ENCODE measurements around the gene STMN3.

Gene STMN3

DNA sequence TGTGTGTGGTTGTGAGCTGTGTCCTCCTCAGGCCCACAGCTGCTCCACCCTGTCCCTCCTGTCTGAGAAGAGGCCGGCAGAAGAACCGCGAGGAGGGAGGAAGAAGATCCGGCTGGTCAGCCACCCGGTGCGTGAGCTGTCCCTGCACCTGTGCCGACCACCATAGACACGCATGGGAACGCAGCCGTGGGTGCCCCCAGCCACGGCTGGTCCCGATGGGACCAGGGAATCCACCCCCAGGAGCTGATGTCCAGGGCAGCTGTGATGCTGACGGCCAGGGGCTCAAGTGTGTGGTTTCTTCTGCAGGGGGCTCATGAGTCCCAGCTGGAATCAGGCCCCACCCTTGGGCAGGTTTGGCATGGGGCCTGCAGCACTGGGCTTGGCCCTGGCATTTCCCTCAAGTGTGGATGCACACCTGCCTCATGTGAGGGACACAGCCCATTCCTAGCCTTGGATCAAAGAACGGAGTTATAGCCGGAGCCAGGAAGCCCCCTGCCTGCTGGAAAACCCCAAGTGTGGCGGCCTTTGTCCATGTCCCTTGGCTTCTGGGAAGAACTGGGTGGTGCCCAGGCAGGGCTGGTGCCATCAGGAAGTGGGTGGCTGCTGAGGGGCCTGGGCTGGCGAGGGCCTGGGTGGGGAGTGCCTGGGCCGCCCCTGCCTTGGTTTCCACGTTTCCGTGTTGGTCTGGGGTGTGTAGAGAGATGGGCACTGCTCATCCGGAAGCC, 38.6 kb upstream of the STMN3 start:
- no peak for FAIRE-seq

DNA sequence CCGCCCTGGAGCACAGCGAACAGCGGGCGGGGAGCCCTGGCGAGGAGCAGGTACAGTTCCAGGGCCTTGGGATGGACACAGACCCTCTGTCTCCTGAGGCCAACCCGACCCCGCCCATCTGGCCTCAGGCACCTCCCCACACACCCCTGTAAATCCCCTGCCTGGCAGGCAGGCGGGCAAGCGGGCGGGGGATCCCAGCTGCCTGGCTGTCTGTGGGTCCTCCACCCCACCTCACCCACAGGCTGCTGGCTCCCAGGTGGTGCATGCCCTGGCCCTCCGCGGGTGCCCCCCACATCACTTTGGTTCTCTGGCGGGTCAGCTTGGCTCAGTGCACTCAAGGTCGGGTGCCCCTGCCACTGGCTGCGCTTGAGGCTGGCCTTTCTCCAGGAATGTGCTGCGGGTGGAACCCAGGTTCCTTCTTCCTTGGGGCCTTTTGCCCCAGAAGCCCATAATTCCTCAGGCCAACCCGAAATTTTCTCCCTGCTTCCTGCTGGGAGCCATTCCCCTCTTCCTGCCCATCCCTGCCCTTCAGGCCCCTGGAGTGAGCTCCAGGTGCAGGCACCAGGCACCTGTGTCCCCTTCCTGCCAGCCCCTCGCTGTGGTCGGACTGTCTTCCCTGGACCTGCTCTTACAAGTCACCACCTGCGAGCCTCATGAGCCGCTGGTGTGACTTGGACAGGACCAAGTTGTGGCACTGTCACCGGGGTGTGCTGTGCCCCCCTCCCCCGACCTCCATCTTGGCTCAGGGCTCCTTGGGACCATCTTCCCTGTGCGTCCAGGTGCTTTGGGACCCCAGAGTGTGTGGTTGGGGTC, 37.9 kb upstream of the STMN3 start:
- no peak for FAIRE-seq

GRCh38 chr20:63690003-63690897, 37.0 kb upstream of the STMN3 start:
- FAIRE-seq = no peak

DNA sequence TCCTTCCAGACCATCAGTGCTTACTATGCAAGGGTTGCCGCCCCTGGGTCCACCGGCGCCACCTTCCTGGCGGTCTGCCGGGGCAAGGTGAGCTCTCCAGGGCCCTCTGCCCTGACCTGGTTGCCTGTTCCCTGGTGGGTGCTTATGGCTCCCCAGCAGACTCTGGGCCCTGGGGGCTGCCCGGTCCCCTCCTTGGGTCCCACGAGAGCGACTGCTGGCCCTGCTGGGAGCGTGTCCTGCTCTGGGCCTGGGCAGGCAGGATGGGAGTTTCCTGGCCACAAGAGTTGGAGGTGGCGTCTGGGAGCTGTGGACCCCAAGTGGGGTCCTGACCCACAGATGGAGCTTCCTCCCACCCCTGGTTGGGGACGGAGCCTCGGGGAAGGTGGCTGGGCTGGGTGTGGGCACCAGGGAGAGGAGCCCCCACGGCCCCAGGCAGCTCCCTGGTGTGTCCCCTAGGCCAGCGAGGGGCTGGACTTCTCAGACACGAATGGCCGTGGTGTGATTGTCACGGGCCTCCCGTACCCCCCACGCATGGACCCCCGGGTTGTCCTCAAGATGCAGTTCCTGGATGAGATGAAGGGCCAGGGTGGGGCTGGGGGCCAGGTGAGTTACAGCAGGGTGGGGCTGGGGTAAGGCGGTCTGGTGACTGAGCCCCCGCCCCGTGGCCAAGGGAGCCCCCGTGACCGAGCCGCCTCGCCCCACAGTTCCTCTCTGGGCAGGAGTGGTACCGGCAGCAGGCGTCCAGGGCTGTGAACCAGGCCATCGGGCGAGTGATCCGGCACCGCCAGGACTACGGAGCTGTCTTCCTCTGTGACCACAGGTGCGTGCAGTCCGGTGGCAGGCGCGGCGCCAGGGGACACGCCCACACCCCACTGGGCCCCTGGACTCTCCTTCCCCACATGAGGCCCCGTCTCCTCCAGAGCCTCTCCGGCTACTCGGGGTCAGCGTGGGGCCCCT, 36.1 kb upstream of the STMN3 start:
- FAIRE-seq = no peak

- no peak for FAIRE-seq
Observed at GRCh38 chr20:63688228-63689045, 35.2 kb upstream of the STMN3 start.

DNA sequence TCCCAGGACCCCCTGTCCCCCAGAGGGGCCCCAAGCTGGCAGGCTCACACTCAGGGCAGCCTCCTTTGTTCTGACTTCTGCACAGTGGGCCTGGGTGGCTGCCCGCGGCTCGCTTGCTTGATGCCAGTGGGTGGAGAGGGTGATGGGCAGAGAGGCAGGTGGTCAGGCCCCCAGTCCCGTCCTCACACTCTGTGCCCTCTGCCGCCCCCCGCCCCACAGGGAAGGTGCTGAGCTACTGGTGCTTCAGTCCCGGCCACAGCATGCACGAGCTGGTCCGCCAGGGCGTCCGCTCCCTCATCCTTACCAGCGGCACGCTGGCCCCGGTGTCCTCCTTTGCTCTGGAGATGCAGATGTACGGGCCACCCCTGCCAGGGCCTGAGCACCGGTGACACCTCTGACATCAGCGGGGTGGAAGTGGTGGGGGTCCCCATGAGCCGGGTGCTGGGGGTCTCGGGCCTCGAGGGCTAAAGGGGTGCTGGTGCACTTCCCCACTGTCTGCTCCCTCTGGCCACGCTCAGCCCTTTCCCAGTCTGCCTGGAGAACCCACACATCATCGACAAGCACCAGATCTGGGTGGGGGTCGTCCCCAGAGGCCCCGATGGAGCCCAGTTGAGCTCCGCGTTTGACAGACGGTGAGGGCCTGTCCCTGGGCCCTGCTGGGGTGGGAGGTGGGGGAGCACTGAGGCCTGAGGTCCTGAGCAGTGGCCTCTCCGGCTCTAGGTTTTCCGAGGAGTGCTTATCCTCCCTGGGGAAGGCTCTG, 34.4 kb upstream of the STMN3 start:
- no peak for FAIRE-seq

- no peak for FAIRE-seq
Observed at GRCh38 chr20:63686492-63687321, 33.5 kb upstream of the STMN3 start.

DNA sequence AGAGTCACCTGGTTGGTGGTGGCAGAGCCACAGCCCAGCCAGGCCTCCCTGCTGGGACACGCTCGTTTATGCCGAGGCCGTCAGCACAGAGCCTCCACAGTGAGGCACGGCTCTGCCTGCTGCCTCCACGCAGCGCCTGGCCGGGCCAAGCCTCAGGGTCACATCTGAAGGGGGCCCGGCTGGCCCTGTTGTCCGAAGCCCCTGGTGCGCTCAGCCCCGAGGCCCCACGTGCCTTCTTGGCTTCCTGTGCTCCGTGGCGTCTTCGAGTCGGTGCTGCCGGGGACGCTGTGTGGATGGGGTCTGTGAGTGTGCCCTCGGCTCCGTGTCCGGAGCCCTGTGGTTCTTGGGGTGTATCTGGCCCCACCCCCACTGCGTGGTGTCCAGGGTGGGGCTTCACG, 32.9 kb upstream of the STMN3 start:
- FAIRE-seq = no peak

- FAIRE-seq = no peak
Observed at GRCh38 chr20:63685269-63686026, 32.2 kb upstream of the STMN3 start.

DNA sequence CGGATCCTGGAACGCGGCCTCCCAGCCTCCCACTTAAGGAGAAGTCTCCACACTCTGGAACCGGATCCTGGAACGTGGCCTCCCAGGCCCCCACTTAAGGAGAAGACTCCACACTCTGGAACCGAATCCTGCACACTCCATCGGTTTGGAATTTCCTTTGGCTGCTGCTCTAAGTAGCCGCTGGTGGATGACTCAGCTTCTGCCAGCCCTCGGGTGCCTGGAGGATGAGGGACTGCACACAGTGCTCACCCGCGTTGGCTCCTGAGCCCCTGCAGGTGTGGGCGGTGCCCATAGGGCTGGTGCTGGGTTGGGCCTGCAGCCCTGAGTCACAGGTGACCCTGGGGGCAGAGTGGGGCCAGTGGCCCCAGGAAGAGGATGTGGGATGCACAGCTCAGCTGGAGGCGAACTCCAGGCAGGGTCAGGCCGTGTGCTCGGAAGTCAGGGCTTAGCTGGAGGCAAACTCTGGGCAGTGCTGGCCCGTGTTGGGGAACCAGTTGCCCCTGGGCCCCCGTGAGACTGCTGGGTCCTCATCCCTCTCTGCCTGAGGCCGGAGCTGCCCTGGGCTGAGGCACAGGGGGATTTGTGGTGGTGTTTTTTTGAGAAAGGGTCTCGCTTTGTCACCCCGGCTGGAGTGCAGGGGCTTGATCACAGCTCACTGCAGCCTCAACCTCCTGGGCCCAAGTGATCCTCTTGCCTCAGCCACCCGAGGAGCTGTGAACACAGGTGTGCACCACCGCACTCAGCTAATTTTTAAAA, 29.3 kb upstream of the STMN3 start:
- no peak for FAIRE-seq

GRCh38 chr20:63681609-63682142, 28.5 kb upstream of the STMN3 start:
- FAIRE-seq = no peak

DNA sequence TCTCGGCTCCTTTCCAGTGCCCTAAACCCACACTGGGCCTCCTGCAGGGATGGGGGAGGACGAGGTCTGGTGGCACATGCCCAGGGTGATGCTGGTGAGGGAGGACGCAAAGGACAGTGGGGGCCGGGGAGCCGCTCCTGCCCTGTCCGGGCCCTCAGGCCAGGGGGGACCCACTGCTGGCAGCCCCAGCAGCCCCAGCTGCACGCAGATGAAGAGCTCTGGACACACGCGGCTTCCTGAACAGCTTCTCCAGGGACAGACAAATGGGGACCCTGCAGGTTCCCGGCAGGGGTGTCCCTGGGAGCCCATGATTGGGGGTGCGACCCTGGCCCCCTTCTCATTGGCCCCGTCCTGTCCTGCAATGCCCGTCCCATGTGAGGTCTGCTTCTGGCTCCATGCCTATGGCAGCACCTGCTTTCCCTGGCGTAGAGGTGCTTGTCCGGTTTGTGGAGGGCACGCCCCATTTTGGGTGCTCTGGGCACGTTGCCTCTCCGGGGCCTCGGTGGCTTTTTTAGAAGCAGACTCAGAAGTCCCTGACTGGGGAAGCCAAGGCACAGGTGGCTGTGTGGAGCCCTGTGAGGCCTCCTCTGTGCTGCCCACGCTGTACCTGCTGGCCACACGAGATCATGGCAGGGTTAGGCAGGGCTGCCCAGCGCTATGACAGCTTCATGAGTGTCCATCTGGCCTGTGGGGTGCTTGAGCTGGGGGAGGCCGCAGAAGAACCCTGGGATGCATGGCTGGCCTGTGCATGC, 27.8 kb upstream of the STMN3 start:
- FAIRE-seq = no peak

DNA sequence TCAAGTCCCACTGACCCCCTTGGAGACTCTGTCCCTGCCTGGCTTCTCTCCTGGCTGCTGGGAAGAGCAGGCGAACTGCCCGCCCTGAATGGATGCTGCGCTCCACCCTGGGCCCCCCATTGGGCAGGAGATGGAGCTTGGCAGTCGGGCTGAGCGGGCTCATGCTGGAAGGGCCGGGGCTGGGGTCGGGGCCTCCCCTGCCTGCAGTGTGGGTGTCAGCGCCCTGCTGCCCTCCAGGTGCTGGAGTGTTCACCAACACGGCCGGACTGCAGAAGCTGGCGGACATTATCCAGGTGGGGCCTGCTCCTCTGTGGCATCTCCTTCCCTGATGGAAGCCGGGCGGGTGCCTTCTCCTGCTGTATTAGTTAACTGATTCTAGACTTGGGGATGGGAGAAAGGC, 27.2 kb upstream of the STMN3 start:
- FAIRE-seq = no peak

- no peak for FAIRE-seq
Observed at GRCh38 chr20:63679799-63680305, 26.6 kb upstream of the STMN3 start.

- no peak for FAIRE-seq
Observed at GRCh38 chr20:63678667-63679465, 25.6 kb upstream of the STMN3 start.

- FAIRE-seq = no peak
Observed at GRCh38 chr20:63678071-63678470, 24.8 kb upstream of the STMN3 start.

All from colon (tissue), 2 donors.